Diencephalon (tissue), 1 donor: ENCODE measurements around the gene FBXW10. TPM values are rescaled to one million over a fixed set of nuclear protein-coding genes. Genes with fewer than 3 reads are reported as not detected.

ENCODE experiments used
- small RNA-seq: library from RNA; depleted of rRNA; stranded (forward); fragments of <200 nt; gene quantifications from one replicate; pipeline ENCODE3, GENCODE V24; 2014
- total RNA-seq: library from RNA; depleted of rRNA; stranded (reverse); fragments of >200 nt; gene quantifications from one replicate; pipeline ENCODE4 v1.2.3, GENCODE V29; 2014

FBXW10 gene
- 0.23 TPM for total RNA-seq

GRCh38 chr17:18743699-18744421 is at the start of gene FBXW10:
Gene FBXW10 (plus strand): TSS chr17:18744054. CDS start chr17:18744245, 191 bp downstream.

DNA sequence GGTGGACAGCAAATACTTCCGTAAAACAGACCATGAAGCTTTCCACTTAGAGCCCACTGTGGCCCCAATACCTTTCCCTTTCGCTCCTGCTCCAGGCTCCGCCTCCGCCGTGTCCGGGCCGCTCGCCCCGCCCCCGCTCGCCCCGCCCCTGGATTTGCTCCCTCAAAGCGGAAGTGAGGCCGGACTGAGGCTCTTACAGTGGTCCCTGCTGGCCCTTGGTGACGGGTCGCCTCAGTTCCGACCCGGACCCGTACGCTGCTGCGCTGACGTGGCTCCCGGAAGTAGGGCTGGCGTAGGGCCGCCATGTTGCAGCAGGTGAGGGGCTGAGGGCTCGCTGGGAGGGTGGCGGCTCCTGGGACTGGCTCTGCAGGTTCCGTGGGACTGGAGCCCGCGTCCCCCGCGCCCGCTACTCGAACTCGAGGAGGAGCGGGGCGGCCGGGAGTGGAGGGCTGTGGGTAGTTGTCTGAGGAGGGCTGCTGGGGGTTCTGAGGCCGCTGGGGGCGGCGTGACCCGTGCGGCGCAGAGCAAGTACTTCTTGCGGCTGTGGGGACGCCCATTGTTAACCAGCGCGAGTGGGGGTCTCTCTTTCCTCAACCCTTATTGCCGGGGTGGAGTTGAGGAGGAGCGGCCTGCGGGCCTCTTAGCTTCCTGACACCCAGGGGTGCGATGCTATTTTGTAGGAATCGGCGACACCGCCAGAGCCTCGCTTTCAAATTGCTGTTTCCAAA is 37.3 kb downstream of the FBXW10 start, which contains the start of gene TVP23B:
TVP23B (plus strand) TSS at position 193 of the 728 bp plus-strand sequence; CDS start at position 304, 111 bp downstream.

Small RNAs within 50 kb of the gene (small RNA-seq; reads per million reads assigned to genes)
- not detected for gene AC026271.4

Other genes starting within 250 kb of the FBXW10 start
- not detected for gene TBC1D28, start 99.7 kb upstream of the FBXW10 start, total RNA-seq
- 11.8 TPM for gene FOXO3B, start 61.7 kb upstream of the FBXW10 start, total RNA-seq
- gene TVP23B, start 37.1 kb downstream of the FBXW10 start, total RNA-seq = 42.4 TPM
- gene PRPSAP2, start 114.1 kb downstream of the FBXW10 start, total RNA-seq = 90.7 TPM
- not detected for gene SLC5A10, start 208.1 kb downstream of the FBXW10 start, total RNA-seq